Right lobe of liver (tissue), 6 donors: Measurements from ENCODE around the gene GSTM4. TPM values are rescaled to one million over a fixed set of nuclear protein-coding genes. Genes with fewer than 3 reads are reported as not detected.

Experiments used
- ATAC-seq, 4 donors: fragments of 200-7000 bp; cut with Tn5 transposase; one replicate each; pipeline ENCODE4 v1.9.1; 2020; ENCODE audit warnings: mild to moderate bottlenecking in 4 of 4, moderate library complexity in 4 of 4
- DNase-seq, 3 donors: peaks; one replicate each; pipeline ENCODE4 v3.0.0-alpha.2; 2020
- H3K27ac ChIP-seq, 3 donors: fragments of 200-600 bp; one replicate each; pipeline ENCODE4 v1.8.0; 2022
- H3K27me3 ChIP-seq, 2 donors: fragments of 200-600 bp; one replicate each; pipeline ENCODE4 v1.8.0; 2022
- H3K36me3 ChIP-seq, 4 donors: fragments of 200-600 bp; sonication (generic) in 1 of 4; one replicate each; pipeline versions ENCODE4 v1.5.1 to v1.8.0; 2017 to 2022; ENCODE audit warnings: control low read depth in 1 of 4
- H3K4me1 ChIP-seq, 4 donors: fragments of 200-600 bp; sonication (generic) in 1 of 4; one replicate each; pipeline versions ENCODE4 v1.5.1 to v1.8.0; 2017 to 2022; ENCODE audit warnings: control low read depth in 1 of 4
- H3K4me3 ChIP-seq, 3 donors: fragments of 200-600 bp; one replicate each; pipeline ENCODE4 v1.8.0; 2022
- H3K9me3 ChIP-seq, 4 donors: fragments of 200-600 bp; sonication (generic) in 1 of 4; one replicate each; pipeline versions ENCODE4 v1.5.1 to v1.8.0; 2017 to 2022; ENCODE audit warnings: control low read depth in 1 of 4
- CTCF ChIP-seq, 4 donors: fragments of 200-600 bp in 3 of 4; fragments of 450-650 bp in 1 of 4; IDR thresholded peaks; one replicate each; pipeline versions ENCODE4 v1.5.1 to v1.8.0; 2016 to 2022; ENCODE audit warnings: antibody characterized with exemption in 4 of 4, mild to moderate bottlenecking in 2 of 4
- POLR2A ChIP-seq: fragments of 450-650 bp; IDR thresholded peaks from one replicate; pipeline ENCODE4 v1.6.1; 2017; ENCODE audit warnings: antibody characterized with exemption, mild to moderate bottlenecking
- WGBS: methylation state at CpG from one replicate; pipeline ENCODE4 v1.1.6; 2018; ENCODE audit warnings: low coverage, low lambda C conversion rate; ENCODE audit not compliant: insufficient coverage; ENCODE audit errors: missing lambda C conversion rate; 5-methylcytosine and 5-hydroxymethylcytosine counted together
- intact Hi-C, 2 donors: fragments of 100-400 bp; cut with DNase I; formaldehyde crosslinking; loops; one replicate each; pipeline versions ENCODE4 v1.11.2 to v1.14.1; 2022
- total RNA-seq, 6 experiments: library from RNA; depleted of rRNA in 2 of 6; stranded (reverse); fragments of >200 nt in 2 of 6; fragmentation: NEBNext Ultra II Directional in 3 of 6; extraction: Animal tissue kit (Norgen Biotek cat#: 25700) in 3 of 6; gene quantifications; one replicate each; pipeline versions ENCODE4 v1.1.0 to v1.2.4, GENCODE V29; 2016 to 2023
- donor health status: DM: no; HTN: yes; CAD: no.
- donor health status: DM: no; HTN: no; CAD: no.
- donor health status: DM: no; HTN: no; CAD: no.
- donor health status: DM: no; HTN: yes; CAD: no.
- donor health status: DM: no; HTN: yes; CAD: no.

GSTM4 gene
- total RNA-seq, 6 experiments from 2014 or later = 18.5 to 32.1 (median 23.8) TPM

DNA sequence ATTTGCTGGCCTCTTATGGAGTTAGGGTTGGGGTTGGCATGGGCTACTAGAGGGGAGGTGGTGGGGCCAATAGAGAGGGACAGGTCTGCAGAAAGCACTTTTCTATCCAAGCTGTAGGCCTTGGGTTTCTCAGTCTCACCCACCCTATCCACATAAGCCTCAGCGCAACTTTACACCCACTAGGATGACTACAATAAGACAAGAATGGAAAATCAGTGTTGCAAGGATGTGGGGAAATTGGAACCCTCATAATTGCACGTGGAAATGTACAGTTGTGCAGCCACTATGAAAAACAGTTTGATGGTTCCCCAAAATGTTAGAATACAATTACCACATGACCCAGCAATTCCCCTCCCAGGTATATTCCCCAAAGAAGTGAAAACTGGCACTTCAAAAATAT lies 14.0 kb upstream of the GSTM4 start:
- DNase-seq (no peak), ATAC-seq (no peak)
- TF ChIP-seq POLR2A (no peak), CTCF (IDR thresholded peaks at IDR 0.05) (no peak)
- Histone ChIP-seq H3K36me3 (no peaks in the 10 kb centered on the region), H3K27me3 (no peaks in the 10 kb centered on the region), H3K27ac (no peak overlapping the region), H3K9me3 (no peaks in the 10 kb centered on the region), H3K4me1 (peaks cover 0 to 7% (median 0%) of the 10 kb centered on the region in 4 donors), H3K4me3 (no peak overlapping the region)
- intact Hi-C loops = loop anchor here (5.0 kb wide), 1 partner anchor 130 kb away; no protein-coding TSS in a partner anchor
- 60% methylated on average over 2 of the region's 2 CpGs for WGBS

DNA sequence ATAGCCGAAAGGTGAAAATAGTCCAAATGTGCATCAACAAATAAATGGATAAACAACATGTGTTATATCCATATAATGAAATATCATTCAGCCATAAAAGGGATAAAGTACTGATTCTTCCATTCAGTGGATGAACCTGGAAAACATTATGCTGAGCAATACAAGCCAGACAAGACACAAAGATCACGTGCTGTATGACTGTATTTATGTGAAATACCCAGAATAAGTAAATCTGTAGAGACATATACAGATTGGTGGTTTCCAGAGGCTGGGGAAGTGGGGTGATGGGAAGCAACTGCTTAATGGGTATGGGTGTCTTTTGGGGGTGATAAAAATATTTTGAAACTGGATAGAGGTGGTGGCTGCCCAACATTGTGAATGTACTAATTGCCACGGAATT lies 13.3 kb upstream of the GSTM4 start:
- Histone ChIP-seq H3K4me3 (no peak overlapping the region), H3K4me1 (peaks cover 0 to 7% (median 0%) of the 10 kb centered on the region in 4 donors), H3K27me3 (no peaks in the 10 kb centered on the region), H3K27ac (no peak overlapping the region), H3K9me3 (no peaks in the 10 kb centered on the region), H3K36me3 (no peaks in the 10 kb centered on the region)
- TF ChIP-seq POLR2A (no peak), CTCF (IDR thresholded peaks at IDR 0.05) (no peak)
- ATAC-seq (no peak), DNase-seq (no peak)
- intact Hi-C loops = loop anchor here (5.0 kb wide), 1 partner anchor 130 kb away; no protein-coding TSS in a partner anchor
- 51% methylated on average over 3 of the region's 3 CpGs for WGBS

DNA sequence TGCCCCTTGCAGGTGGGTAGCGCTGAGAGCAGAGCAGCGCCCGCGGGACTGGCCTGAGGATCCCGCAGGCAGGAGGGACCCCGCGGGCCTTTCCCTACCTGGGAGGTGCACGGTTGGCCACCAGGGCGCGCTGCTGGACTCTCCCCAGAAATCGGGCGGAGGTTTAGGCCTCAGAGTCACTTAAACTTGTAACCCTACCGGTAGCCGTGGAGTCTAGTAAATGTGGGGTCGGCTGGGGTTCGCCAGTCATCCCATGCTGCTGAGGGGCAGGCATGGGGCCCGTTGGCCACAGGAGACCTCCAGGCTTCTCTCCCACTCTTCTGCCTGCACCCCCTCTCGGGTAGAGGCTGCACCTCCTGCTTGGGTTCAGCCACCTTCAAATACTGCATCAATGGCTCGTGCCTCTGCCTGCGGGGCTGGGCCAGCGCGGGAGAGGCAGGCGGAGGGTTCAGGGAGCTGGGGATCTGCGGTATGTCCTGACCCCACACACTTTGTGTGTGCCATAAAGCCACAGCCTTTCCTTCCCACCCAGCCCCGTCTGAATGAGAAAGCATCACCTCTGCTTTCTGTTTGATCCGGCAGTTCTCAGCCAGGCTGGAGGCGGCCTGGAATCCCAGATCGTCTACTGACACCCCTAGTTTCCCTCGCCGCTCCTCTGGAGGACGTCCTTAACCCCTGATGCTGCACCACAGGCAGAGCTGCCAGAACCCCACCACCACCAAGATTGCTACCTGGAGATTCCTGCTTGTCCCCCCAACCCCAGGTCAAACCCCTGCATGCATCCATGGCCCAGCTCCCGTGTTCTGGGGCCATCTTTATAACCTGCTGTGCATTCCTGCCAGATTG lies 12.3 kb upstream of the GSTM4 start:
- H3K27me3 ChIP-seq = no peaks in the 10 kb centered on the region
- intact Hi-C loops = loop anchor here (5.0 kb wide), 1 partner anchor 129 kb away; no protein-coding TSS in a partner anchor
- H3K4me1 ChIP-seq = peaks cover 0 to 7% (median 0%) of the 10 kb centered on the region in 4 donors
- no peak for TF ChIP-seq POLR2A
- peak; percentile 88 to 94 (median 90) for TF ChIP-seq CTCF (IDR thresholded peaks at IDR 0.05)
- H3K27ac ChIP-seq = no peak overlapping the region
- no peaks in the 10 kb centered on the region for H3K9me3 ChIP-seq
- no peak overlapping the region for H3K4me3 ChIP-seq
- DNase-seq (peak; percentile 87 to 89 (median 88)), ATAC-seq (peak; percentile 93 to 97 (median 94))
- no peaks in the 10 kb centered on the region for H3K36me3 ChIP-seq
- 23% methylated on average over 21 of the region's 32 CpGs for WGBS

GRCh38 chr1:109644670-109645069 lies 11.2 kb upstream of the GSTM4 start:
- peaks cover 0 to 7% (median 0%) of the 10 kb centered on the region in 4 donors for H3K4me1 ChIP-seq
- no peak overlapping the region for H3K27ac ChIP-seq
- H3K27me3 ChIP-seq = no peaks in the 10 kb centered on the region
- WGBS = no CpG with 5 or more reads among the region's 10 CpGs
- no peak for DNase-seq
- H3K36me3 ChIP-seq = no peaks in the 10 kb centered on the region
- no peak for ATAC-seq
- H3K4me3 ChIP-seq = no peak overlapping the region
- no peaks in the 10 kb centered on the region for H3K9me3 ChIP-seq
- intact Hi-C loops = loop anchor here (5.0 kb wide), 1 partner anchor 128 kb away; no protein-coding TSS in a partner anchor
- TF ChIP-seq POLR2A (no peak), CTCF (IDR thresholded peaks at IDR 0.05) (no peak)
